Gastroesophageal sphincter (tissue), 3 donors: ENCODE results near the gene CDH22.

ENCODE experiments used
- EP300 ChIP-seq: sonication (generic); formaldehyde crosslinking; IDR thresholded peaks from one replicate; pipeline ENCODE4 v1.6.1; 2017; ENCODE audit warnings: antibody characterized with exemption, mild to moderate bottlenecking
- POLR2A ChIP-seq, 2 donors: fragments of 450-650 bp; IDR thresholded peaks; one replicate each; pipeline ENCODE4 v1.6.1; 2017; ENCODE audit warnings: antibody characterized with exemption in 2 of 2, mild to moderate bottlenecking in 2 of 2, moderate library complexity in 1 of 2
- TF ChIP-seq, protein P1 (sequence below), 4 experiments: fragments of 200-600 bp in 2 of 4; fragments of 450-650 bp in 2 of 4; sonication (generic) in 1 of 4; IDR thresholded peaks; one replicate each; pipeline ENCODE4 v1.5.1; 2017 to 2019; ENCODE audit warnings: antibody characterized with exemption in 4 of 4, mild to moderate bottlenecking in 2 of 4, moderate library complexity in 2 of 4

- TF ChIP-seq, protein P1, sequence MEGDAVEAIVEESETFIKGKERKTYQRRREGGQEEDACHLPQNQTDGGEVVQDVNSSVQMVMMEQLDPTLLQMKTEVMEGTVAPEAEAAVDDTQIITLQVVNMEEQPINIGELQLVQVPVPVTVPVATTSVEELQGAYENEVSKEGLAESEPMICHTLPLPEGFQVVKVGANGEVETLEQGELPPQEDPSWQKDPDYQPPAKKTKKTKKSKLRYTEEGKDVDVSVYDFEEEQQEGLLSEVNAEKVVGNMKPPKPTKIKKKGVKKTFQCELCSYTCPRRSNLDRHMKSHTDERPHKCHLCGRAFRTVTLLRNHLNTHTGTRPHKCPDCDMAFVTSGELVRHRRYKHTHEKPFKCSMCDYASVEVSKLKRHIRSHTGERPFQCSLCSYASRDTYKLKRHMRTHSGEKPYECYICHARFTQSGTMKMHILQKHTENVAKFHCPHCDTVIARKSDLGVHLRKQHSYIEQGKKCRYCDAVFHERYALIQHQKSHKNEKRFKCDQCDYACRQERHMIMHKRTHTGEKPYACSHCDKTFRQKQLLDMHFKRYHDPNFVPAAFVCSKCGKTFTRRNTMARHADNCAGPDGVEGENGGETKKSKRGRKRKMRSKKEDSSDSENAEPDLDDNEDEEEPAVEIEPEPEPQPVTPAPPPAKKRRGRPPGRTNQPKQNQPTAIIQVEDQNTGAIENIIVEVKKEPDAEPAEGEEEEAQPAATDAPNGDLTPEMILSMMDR (IDR thresholded peaks at IDR 0.05), result no peak
- no peak for TF ChIP-seq POLR2A (IDR thresholded peaks at IDR 0.05)
- TF ChIP-seq EP300, result no peak
These were observed 128.4 kb downstream of the CDH22 start for GRCh38 chr20:46179862-46180261.
